GM18951 (cell line): ENCODE results near the gene EIF1.
A peak's percentile ranks its signal among the peaks of the same experiment; 100 is the strongest.
"Not testable (repeated sequence)": the region's sequence is repeated elsewhere in the genome, so short reads cannot be mapped to it uniquely, and the experiment has no call there.

Experiments used
- POLR2A ChIP-seq: IDR thresholded peaks from 4 replicates; pipeline ENCODE4 v1.6.1; 2011; ENCODE audit warnings: mild to moderate bottlenecking; ENCODE audit not compliant: insufficient read length, insufficient read depth; ENCODE audit errors: extremely low read depth
- in situ Hi-C: fragments of 300-500 bp; cut with MboI; formaldehyde crosslinking; loops from one replicate; pipeline ENCODE4 v1.12.0; 2022; ENCODE audit warnings: low sequenced_read_pairs, mixed read lengths, inconsistent platforms; ENCODE audit not compliant: unreplicated experiment

Gene EIF1

DNA sequence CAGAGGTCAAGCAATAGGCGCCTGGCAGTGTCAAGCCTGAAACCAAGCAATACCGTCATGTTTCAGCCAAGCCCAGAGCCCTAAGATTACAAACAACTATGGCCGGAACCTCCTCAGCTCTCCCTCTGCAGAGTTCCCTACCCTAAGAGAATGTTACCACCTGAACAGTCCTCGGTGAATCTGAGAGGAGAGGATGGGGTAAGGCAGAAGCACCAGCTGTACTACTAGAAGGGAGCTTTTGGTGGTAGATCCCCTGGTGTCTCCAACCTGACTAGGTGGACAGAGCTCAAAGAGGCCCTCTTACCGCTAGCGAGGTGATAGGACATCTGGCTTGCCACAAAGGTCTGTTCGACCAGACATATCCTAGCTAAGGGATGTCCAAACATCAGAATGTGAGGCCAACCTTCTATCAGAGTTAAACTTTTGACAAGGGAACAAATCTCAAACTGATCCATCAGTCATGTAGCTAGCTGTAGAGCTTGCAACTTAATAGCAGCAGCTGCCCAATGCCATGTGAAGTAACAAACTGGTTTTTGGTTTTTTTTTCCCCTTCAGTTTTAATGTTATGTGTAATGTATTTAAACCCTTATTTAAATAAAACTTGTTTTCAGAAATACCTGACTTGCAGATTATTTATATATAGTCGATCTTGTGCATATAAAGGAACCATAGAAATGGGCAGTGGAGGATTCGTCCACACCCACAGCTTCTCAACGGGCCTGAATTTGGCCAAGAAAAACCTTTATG lies 2.5 kb downstream of the EIF1 start:
- in situ Hi-C loops, result no loop called here
- no peak for TF ChIP-seq POLR2A

DNA sequence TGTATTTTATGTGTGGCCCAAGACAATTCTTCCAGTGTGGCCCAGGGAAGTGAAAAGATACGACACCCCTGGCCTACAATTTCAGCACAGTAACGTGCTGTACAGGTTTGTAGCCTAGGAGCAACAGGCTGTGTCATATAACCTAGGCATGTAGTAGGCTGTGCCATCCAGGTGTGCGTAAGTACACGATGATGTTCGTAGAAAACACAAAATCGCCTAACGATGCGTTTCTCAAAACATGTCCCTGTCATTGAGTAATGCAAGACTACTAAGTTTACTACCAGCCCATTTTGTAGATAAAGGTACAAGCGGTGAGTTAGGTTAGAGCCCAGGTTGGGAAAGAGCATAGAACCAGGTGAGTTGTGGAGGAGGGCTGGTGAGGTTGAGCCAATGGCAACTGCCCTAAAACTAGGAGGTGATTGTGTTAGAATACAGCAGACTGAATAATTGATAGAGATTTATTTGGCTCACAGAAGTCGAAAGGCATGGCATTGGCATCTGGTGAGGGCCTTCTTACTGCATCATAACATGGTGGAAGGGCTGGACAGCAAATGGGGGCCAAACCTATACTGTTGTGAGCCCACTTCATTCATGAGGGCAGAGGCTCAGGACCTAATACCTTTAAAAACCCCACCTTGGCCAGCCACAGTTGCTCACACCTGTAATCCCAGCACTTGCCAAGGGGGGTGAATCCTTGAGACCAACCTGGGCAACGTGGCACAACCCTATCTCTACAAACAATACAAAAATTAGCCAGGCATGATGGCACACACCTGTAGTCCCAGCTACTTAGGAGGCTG lies 4.2 kb downstream of the EIF1 start:
- in situ Hi-C loops, result no loop called here
- no peak for TF ChIP-seq POLR2A

- in situ Hi-C loops, result no loop called here
- TF ChIP-seq POLR2A, result no peak
Observed at GRCh38 chr17:41695134-41695661, 6.5 kb downstream of the EIF1 start.

GRCh38 chr17:41695954-41696757 lies 7.5 kb downstream of the EIF1 start:
- in situ Hi-C loops, result no loop called here
- TF ChIP-seq POLR2A, result peak; percentile 20

GRCh38 chr17:41697122-41697962 lies 8.7 kb downstream of the EIF1 start:
- TF ChIP-seq POLR2A, result no peak
- in situ Hi-C loops, result no loop called here

GRCh38 chr17:41700843-41701242 lies 12.2 kb downstream of the EIF1 start:
- in situ Hi-C loops, result not testable (repeated sequence)

GRCh38 chr17:41702712-41703111 lies 14.0 kb downstream of the EIF1 start:
- no peak for TF ChIP-seq POLR2A
- in situ Hi-C loops, result no loop called here

- in situ Hi-C loops, result no loop called here
- no peak for TF ChIP-seq POLR2A
Observed at GRCh38 chr17:41705271-41705991, 16.7 kb downstream of the EIF1 start.

GRCh38 chr17:41707803-41708669 lies 19.4 kb downstream of the EIF1 start:
- in situ Hi-C loops, result no loop called here
- no peak for TF ChIP-seq POLR2A

DNA sequence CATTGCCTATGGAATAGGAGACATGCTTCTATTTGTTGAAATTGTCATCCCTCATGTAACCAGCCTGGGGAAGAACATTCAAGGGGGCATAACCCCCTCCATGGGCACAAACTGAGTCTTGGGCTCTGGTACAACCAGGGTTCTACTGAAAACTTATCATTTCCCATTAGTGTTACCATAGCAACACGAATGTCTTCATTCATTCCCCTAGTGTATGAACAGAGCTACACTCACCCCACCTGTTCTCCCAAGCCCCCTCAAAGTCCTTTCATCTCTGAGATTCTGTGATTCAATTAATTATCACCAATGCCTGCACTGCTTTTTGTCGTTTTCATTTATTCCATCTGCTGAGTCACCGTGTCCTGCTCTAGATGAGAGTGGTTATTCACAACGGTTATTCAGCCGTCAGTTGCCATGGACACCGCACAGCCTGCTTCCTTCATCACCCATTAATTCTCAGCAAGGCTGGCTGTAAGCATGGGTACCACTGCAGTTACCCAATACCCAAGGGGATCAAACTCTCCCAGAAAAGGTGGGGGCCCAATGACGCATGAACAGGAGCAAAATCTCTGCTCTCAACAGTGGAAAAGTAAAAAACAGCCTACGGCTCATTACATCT lies 21.9 kb downstream of the EIF1 start:
- no peak for TF ChIP-seq POLR2A
- in situ Hi-C loops, result no loop called here

DNA sequence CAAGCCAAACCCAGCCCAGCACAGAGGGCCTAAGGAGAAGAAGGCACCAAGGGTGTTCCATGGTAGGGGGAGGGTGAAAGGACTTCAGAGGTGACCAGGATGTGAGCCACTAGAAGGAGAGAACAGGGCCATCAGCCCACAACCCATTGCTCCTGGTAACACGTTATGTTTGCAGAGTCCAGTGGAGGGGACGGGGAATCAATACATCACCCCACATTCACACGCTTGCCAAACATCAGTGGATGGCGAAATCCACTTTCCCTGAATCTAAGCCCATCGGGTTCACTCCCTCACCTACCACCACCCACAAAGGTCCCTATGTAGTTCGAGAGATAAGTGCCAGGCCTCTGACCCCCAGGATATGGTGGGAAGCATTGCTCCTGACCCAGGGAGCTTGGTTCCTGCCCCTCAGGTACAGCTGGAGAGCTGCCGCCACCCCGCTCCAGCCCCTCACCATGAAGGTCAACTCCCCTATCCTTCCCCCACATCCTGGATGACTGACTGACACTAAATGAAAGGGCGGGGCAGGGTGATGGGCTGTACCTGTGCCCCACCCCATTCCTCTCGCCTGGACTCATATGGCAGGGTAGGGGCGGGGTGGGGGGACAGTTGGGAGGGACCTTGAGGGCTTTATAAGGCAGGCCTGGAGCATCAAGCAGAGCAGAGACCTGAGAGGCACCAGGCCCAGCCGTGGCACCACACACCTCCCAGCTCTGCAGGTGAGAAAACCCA lies 23.1 kb downstream of the EIF1 start, which contains the start of gene GAST:
TSS of gene GAST (plus strand) at position 663 of the 732 bp plus-strand sequence. CDS start 3,106 bp downstream, outside the sequence.
- TF ChIP-seq POLR2A, result no peak
- in situ Hi-C loops, result no loop called here
